Activated naive CD8-positive, alpha-beta T cell treated with anti-CD3 and anti-CD28 coated beads, Interleukin-2, amount 50 U/mL, for 24 hours (primary cell): ENCODE results near the gene PACSIN1.
"Not testable (repeated sequence)": the region's sequence is repeated elsewhere in the genome, so short reads cannot be mapped to it uniquely, and the experiment has no call there.

Source experiments
- ATAC-seq: fragments of 150-1000 bp; cut with Tn5 transposase; one replicate; pipeline ENCODE4 v1.10.0; 2021
- DNase-seq: peaks from one replicate; pipeline ENCODE4 v3.0.0; 2021
- H3K27ac Mint-ChIP-seq: one replicate; pipeline ENCODE4 v1.8.0; 2021; ENCODE audit warnings: mild to moderate bottlenecking, mixed read lengths
- H3K27me3 Mint-ChIP-seq: one replicate; pipeline ENCODE4 v1.8.0; 2021; ENCODE audit warnings: mixed read lengths
- H3K36me3 Mint-ChIP-seq: one replicate; pipeline ENCODE4 v1.8.0; 2021; ENCODE audit warnings: low read depth, mixed read lengths
- H3K4me1 Mint-ChIP-seq: one replicate; pipeline ENCODE4 v1.8.0; 2021; ENCODE audit warnings: mixed read lengths
- H3K4me3 Mint-ChIP-seq: one replicate; pipeline ENCODE4 v1.8.0; 2021; ENCODE audit warnings: mild to moderate bottlenecking, moderate library complexity, mixed read lengths
- H3K9me3 Mint-ChIP-seq: one replicate; pipeline ENCODE4 v1.8.0; 2021; ENCODE audit warnings: mixed read lengths

The PACSIN1 gene

DNA sequence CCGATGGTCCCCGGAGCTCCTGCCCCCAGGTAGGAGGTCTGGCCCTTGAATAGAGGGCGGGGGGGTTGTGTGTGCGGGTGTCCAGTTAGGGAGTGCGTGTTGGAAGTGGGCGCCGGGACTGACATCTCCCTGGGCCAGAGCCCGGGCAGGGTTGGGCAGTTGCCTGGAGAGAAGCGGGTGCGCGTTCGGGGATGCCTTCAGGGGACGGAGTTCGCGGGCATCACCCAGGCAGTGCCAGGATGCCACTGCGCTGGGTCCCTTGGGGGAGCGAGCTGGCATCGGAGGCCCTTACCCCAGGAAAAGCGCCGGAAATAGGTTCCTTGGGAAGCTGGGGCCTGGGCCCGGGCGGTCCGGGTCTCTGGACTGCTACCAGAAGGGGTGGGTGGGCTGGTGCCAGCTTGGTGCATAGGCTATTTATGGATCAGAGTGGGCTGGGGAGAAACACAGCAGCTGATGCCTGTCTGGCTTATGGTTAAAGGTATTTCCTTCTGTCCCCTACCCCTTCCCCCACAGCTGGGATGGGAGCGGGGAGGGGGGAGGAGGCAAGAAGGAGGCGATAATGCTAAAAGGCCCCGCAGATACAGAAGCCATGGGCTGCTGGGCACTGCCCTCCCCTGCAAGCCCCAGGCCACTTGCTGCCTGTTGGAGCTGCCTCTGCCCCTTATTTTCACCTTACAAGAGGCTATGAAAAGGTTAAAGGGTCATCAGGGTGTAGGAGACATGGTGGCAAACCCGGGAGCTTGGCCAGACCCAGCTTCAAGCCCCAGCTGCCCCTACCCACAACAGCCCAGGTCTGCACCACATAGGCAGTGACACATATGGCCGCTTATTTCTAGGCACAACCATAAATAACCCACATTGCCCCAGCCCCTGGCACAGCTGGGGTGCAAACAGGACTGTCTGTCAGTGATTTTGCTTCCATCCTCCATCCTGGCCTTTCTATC is 638 bp downstream of the PACSIN1 start:
- no peak for DNase-seq
- Mint-ChIP-seq H3K36me3 (no peaks in the 10 kb centered on the region), H3K9me3 (no peaks in the 10 kb centered on the region), H3K4me3 (no peak overlapping the region), H3K27ac (no peak overlapping the region), H3K4me1 (peaks cover 8% of the 10 kb centered on the region), H3K27me3 (peaks cover 20% of the 10 kb centered on the region)
- ATAC-seq = no peak

DNA sequence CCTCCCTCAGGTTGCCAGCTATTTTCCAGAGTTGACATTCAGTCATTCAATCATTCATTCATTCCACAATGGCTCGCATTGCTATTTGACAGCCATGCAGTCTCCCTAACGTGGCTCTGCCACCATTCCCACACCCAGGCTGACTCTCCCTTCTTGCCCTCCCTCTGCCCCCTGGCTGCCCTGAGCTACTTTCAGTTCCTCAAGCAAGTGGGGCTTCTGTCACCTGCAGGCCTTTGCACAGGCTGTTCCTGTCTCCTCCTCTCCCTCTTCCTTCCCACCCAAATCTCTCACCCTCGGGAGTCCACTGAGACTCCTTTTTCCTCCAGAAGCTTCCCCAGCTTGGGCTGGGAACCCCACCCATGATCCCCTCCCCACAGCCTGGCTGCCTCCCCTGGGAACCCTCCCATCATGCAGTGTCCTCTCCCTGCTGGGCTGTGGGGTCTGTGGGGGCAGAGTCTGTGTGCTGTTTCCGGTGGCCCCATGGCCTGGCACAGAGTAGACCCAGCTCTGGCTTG is 2.6 kb downstream of the PACSIN1 start:
- no peak for DNase-seq
- no peak for ATAC-seq
- no peak overlapping the region for H3K27ac Mint-ChIP-seq
- H3K4me1 Mint-ChIP-seq = peaks cover 8% of the 10 kb centered on the region
- H3K27me3 Mint-ChIP-seq = peaks cover 20% of the 10 kb centered on the region
- no peak overlapping the region for H3K4me3 Mint-ChIP-seq
- no peaks in the 10 kb centered on the region for H3K36me3 Mint-ChIP-seq
- no peaks in the 10 kb centered on the region for H3K9me3 Mint-ChIP-seq

DNA sequence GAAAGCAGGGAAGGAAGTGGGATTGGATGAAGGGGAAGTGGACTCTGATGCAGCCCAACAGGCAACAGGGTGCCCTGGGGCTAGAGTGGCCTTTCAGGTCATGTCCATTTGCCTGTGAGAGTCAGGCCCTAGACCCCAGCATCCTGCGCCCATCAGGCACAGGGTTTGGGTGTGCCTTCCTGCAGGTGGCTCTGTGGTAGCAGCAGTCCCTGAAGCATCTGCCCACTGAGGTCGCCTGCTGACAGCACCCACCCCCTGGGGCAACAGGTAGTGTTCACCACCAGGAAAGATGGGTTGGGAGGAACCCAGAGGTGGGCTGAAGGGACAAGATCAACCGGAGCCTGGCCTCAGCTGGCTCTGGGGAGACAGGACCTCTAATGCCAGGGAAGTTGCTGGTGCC is 3.6 kb downstream of the PACSIN1 start:
- Mint-ChIP-seq H3K9me3 (no peaks in the 10 kb centered on the region), H3K36me3 (no peaks in the 10 kb centered on the region), H3K27me3 (peaks cover 18% of the 10 kb centered on the region), H3K4me3 (no peak overlapping the region), H3K27ac (no peak overlapping the region), H3K4me1 (peaks cover 8% of the 10 kb centered on the region)
- DNase-seq (no peak), ATAC-seq (no peak)

DNA sequence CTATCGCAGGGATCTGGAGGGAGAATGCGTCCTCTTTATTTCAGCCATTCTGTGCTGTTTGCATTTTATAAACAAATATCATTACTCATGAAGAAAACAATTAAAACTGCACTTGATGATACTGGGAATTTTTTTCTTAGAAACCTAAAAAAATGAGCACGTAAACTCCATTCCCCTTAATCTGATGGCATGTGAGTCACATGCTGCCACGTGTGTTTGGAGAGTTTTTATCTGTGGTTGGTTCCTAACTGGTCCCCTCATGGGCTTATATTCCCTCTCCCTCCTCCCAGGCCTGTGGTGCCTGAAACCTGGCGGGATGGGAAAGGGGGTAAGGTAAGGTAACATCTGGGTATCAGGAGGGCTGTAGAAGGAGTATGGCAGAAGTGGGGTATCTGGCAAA is 6.5 kb downstream of the PACSIN1 start:
- Mint-ChIP-seq H3K9me3 (no peaks in the 10 kb centered on the region), H3K36me3 (no peaks in the 10 kb centered on the region), H3K27ac (no peak overlapping the region), H3K4me1 (peaks cover 3% of the 10 kb centered on the region), H3K27me3 (no peaks in the 10 kb centered on the region), H3K4me3 (no peak overlapping the region)
- DNase-seq (no peak), ATAC-seq (no peak)

- Mint-ChIP-seq H3K27ac (no peak overlapping the region), H3K36me3 (no peaks in the 10 kb centered on the region), H3K27me3 (no peaks in the 10 kb centered on the region), H3K4me1 (peaks cover 2% of the 10 kb centered on the region), H3K9me3 (no peaks in the 10 kb centered on the region), H3K4me3 (no peak overlapping the region)
- no peak for DNase-seq
- no peak for ATAC-seq
Measured at GRCh38 chr6:34473967-34474366, 8.1 kb downstream of the PACSIN1 start.

- Mint-ChIP-seq H3K36me3 (no peaks in the 10 kb centered on the region), H3K27me3 (no peaks in the 10 kb centered on the region), H3K4me3 (no peak overlapping the region), H3K9me3 (no peaks in the 10 kb centered on the region), H3K27ac (no peak overlapping the region), H3K4me1 (no peaks in the 10 kb centered on the region)
- DNase-seq (no peak), ATAC-seq (no peak)
Measured at GRCh38 chr6:34474754-34475153, 8.9 kb downstream of the PACSIN1 start.

GRCh38 chr6:34475238-34475682 is 9.4 kb downstream of the PACSIN1 start:
- H3K9me3 Mint-ChIP-seq = no peaks in the 10 kb centered on the region
- H3K4me3 Mint-ChIP-seq = no peak overlapping the region
- no peaks in the 10 kb centered on the region for H3K4me1 Mint-ChIP-seq
- ATAC-seq (no peak), DNase-seq (no peak)
- H3K27me3 Mint-ChIP-seq = no peaks in the 10 kb centered on the region
- H3K27ac Mint-ChIP-seq = no peak overlapping the region
- H3K36me3 Mint-ChIP-seq = no peaks in the 10 kb centered on the region

DNA sequence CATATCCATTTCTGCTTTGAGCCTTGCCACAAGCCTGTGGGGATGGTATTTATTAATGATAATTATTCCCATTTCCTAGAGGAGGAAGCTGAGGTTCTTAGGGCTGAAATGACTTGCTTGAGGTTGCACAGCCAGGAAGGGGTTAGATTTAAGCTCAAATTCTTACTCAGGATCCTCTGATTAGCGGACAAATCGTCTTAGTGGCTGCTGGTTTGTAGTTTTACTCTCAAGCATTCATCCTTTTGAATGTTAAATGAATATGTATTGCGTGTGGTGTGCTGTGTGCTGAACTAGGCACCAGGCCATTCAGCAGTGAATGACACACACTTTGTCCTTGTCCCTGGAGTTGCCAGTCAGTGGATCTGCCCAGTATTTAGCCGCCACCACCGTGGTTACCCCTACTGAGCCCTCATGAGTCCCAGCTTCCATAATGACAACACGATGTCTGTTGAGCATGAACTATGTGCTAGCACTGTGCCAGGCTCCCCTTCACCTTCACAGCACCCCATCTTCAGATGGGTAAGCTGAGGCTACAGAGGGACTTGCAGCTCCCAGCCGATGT is 10.0 kb downstream of the PACSIN1 start:
- no peak overlapping the region for H3K4me3 Mint-ChIP-seq
- H3K4me1 Mint-ChIP-seq = no peaks in the 10 kb centered on the region
- DNase-seq (no peak), ATAC-seq (no peak)
- no peaks in the 10 kb centered on the region for H3K36me3 Mint-ChIP-seq
- H3K9me3 Mint-ChIP-seq = no peaks in the 10 kb centered on the region
- H3K27me3 Mint-ChIP-seq = no peaks in the 10 kb centered on the region
- no peak overlapping the region for H3K27ac Mint-ChIP-seq

DNA sequence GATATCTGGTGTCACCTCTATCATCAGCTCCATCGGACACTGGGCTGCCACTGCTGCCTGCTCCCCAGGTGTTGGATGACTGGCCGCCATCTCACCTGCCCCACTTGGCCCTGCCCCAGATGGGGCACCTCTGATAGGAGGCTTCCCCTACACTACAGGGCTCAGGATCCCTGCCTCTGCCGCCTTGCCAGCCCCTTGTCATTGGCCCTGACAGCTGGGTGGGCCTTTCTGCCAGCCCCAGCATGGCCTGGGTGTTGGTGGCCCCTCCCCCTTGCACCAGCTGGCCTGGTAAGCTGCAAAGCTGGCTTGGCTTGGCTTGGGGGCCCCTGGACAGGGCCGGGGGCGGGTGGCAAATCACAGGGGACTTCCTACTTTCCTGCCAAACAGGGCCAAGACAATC is 10.6 kb downstream of the PACSIN1 start:
- DNase-seq (no peak), ATAC-seq (no peak)
- Mint-ChIP-seq H3K36me3 (no peaks in the 10 kb centered on the region), H3K27ac (no peak overlapping the region), H3K9me3 (no peaks in the 10 kb centered on the region), H3K4me3 (no peak overlapping the region), H3K27me3 (no peaks in the 10 kb centered on the region), H3K4me1 (no peaks in the 10 kb centered on the region)

- no peaks in the 10 kb centered on the region for H3K4me1 Mint-ChIP-seq
- H3K27me3 Mint-ChIP-seq = no peaks in the 10 kb centered on the region
- no peak for ATAC-seq
- no peak overlapping the region for H3K4me3 Mint-ChIP-seq
- no peak for DNase-seq
- H3K27ac Mint-ChIP-seq = no peak overlapping the region
- no peaks in the 10 kb centered on the region for H3K36me3 Mint-ChIP-seq
- H3K9me3 Mint-ChIP-seq = no peaks in the 10 kb centered on the region
Measured at GRCh38 chr6:34476921-34477320, 11.0 kb downstream of the PACSIN1 start.

GRCh38 chr6:34478796-34479195 is 12.9 kb downstream of the PACSIN1 start:
- DNase-seq = no peak
- H3K27me3 Mint-ChIP-seq = no peaks in the 10 kb centered on the region
- ATAC-seq = no peak
- H3K4me3 Mint-ChIP-seq = no peak overlapping the region
- no peaks in the 10 kb centered on the region for H3K4me1 Mint-ChIP-seq
- H3K36me3 Mint-ChIP-seq = no peaks in the 10 kb centered on the region
- H3K27ac Mint-ChIP-seq = no peak overlapping the region
- no peaks in the 10 kb centered on the region for H3K9me3 Mint-ChIP-seq

- not testable (repeated sequence) for ATAC-seq, DNase-seq, H3K36me3 Mint-ChIP-seq, H3K27ac Mint-ChIP-seq, H3K4me3 Mint-ChIP-seq, H3K27me3 Mint-ChIP-seq, H3K9me3 Mint-ChIP-seq
- peaks cover 26% of the 10 kb centered on the region for H3K4me1 Mint-ChIP-seq
Measured at GRCh38 chr6:34483781-34484180, 17.9 kb downstream of the PACSIN1 start.

DNA sequence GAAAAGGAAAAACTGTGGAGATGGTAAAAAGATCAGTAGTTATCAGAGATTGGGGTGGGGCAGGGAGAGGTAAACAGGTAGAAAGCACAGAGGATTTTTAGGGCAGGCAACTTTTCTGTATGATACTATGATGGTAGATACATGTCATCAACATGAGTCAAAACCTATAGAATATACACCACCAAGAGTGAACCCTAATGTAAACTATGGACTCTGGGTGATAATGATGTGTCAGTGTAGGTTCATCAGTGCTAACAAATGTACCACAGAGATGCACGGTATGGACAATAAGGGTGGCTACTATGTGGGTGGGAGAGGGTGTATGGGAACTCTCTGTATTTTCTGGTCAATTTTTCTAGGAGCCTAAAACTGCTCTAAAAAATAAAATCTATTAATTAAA is 18.5 kb downstream of the PACSIN1 start:
- Mint-ChIP-seq H3K27me3 (no peaks in the 10 kb centered on the region), H3K27ac (no peak overlapping the region), H3K36me3 (no peaks in the 10 kb centered on the region), H3K9me3 (no peaks in the 10 kb centered on the region), H3K4me1 (peaks cover 26% of the 10 kb centered on the region), H3K4me3 (no peak overlapping the region)
- ATAC-seq (no peak), DNase-seq (no peak)

DNA sequence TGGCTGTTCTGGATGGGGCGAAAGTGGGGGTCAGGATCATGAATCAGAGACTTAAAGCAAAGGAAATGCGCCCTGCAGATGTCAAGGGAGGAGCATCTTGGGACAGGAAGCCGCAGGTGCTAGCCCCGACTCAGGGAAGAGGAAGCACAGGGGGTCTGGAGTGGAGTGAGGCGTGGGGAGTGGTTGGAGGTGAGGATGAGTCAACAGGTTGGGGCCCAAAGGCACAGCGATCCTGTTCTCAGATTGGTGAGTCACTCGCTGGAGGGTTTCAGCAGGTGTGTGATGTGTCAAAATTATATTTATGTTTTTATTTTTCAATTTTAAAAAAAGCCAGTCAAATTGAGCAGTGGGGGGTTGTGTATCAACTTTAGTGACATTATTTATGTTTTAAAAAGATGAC is 19.0 kb downstream of the PACSIN1 start:
- H3K9me3 Mint-ChIP-seq = no peaks in the 10 kb centered on the region
- H3K27me3 Mint-ChIP-seq = no peaks in the 10 kb centered on the region
- peak; percentile 73 for DNase-seq
- peaks cover 26% of the 10 kb centered on the region for H3K4me1 Mint-ChIP-seq
- peak overlapping the region; percentile 10 for H3K4me3 Mint-ChIP-seq
- H3K36me3 Mint-ChIP-seq = no peaks in the 10 kb centered on the region
- peak overlapping the region; percentile 32 for H3K27ac Mint-ChIP-seq
- peak; percentile 99 for ATAC-seq
